GM21528 (cell line): ENCODE results near the gene RTL3.

Source experiments
- ATAC-seq: cut with Tn5 transposase; IDR thresholded peaks from one replicate; pipeline ENCODE4 v1.9.1; 2021; ENCODE audit warnings: mild to moderate bottlenecking, moderate library complexity; ENCODE audit not compliant: unreplicated experiment, low FRiP score

Gene RTL3

DNA sequence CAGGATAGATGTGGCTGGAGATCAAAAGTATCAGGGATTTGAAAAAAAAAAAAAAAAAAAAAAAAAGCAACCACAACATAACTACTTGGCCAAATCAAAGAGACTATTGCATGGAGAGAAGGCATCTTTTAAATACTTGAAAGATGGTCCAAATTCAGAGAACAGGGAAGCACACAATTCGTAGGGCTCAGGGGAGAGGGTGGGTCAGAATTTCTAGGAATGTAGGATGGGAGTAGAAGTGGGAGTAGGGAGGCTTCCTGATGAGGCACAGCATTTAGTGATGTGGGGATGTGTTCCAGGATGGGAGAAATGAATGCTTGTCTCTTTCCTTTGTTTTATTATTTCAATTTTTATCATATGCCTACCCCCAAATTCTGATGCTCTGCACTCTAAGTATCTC is 36.3 kb downstream of the RTL3 start:
- ATAC-seq, result no peak

DNA sequence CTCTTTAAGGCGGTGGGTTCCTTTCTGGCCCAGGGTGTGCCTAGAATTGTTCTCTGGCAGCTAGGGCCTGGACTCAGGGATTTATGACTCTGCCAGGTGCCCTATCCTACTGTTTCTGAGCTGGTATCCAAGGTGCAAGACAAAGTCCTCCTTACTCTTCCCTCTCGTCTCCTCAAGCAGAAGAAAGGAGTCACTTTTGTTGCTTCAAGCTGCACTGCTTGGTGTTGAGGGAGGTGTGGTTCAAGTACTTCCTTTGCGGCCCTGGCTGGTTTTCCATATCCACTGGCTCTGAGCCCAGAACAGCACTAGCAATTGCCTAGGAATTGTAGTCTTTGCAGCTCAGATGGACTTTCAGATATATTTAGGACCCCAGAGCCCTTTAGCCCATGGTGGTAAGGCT is 39.3 kb downstream of the RTL3 start:
- no peak for ATAC-seq

DNA sequence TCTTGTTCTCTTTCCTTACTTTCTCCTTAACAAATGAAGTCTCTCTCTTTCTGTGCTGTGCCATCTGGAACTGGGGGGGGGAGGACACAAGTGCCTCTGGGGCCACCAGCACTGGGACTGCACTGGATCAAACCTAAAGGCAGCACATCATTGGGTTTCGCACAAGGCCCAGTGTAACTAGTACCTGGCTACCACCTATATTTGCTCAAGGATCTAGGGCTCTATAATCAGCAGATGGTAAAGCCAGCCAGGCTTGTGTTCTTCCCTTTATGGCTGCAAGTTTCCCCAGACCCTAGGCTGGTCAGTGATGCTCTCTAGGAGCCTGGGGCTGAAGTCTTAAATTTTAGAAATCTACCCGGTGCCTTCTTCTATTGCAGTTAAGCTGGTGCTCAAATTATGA is 40.1 kb downstream of the RTL3 start:
- no peak for ATAC-seq

DNA sequence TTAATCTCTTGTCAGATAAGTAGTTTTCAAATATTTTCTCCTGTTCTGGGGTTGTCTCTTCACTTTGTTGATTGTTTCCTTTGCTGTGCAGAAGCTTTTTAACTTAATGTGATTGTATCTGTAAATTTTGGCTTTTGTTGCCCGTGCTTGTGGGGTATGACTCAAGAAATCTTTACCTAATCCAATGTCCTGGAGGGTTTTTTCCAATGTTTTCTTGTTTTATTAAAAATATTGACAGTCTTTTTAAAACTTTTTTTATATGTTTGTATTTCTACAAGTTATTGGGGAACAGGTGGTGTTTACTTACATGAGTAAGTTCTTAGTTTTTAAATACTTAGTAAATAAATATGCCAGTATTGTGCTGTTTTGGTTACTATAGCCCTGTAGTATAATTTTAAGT is 44.9 kb downstream of the RTL3 start:
- ATAC-seq, result no peak
